Stimulated activated CD4-positive, alpha-beta T cell treated with anti-CD3 and anti-CD28 coated beads, Interleukin-4, amount 100 ng/mL, for 48 hours (primary cell): Measurements from ENCODE around the gene PRELID1.

Experiments
- DNase-seq, 2 donors: peaks; one replicate each; pipeline ENCODE4 v3.0.0-alpha.2; 2020; ENCODE audit warnings: low read depth in 2 of 2

Gene PRELID1

DNA sequence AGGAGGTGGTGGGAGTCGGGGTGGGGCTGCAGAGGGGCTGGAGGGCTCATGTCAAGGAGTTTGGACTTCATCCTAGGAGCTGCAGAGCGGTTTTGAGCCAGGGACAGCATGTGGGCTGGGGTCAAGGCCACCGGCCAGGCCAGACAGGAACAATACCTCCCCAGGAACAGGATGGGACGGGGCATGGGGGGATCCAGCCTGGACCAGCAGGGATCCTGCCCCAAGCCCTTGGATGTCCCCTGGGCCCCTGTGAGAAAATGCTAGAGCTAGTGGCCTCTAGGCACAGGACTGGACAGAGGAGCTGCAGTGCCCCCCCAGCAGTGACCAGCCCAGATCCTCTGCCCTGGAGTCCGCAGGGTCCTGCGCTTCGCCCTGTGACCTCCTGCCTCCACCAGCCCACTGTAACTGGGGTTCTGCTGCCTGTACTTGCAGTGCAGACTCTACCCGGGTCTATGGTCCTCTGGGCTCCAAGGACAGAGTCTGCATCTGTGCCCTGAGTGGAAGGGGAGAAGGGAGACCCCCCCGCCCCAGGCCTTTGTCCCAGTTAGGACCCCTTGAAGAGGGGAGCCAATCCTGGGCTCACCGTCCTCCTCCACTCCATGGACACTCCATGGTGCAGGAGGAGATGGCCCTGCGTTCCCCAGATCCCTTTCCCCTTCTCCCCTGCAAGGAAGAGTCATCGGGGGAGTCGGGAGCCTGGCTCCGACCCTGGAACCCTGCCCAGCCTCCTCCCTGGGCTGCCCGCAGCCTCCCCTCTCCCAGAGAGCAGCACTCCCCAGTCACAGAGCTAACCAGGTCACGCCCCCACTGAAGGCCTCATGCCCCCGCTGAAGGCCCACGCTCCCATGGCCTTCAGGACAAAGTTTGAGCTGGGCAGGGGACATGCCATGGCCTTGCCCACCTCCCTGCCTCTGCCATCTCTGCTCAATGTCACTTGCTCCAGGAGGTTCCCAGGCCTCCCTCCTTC, 11.1 kb downstream of the PRELID1 start:
- DNase-seq: no peak

DNA sequence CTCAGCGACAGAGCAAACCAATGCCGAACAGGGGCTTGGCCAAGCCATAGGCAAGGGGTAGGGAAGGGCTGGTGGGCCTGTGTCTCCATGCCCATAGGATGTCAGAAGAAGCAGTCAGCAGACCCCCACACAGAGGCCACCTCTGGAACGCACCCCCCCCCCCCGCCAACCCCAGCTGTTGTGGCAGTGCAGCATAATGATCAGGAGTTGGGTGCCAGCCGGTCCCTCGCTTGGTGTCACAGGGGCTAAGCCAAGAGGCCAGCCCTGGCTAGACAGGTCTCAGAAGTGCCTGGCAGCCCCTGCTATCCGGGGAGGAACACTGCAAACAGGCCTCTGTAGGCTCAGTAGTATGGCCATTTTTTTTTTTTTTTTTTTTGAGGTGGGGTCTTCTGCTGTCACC, 11.8 kb downstream of the PRELID1 start:
- DNase-seq: no peak

DNA sequence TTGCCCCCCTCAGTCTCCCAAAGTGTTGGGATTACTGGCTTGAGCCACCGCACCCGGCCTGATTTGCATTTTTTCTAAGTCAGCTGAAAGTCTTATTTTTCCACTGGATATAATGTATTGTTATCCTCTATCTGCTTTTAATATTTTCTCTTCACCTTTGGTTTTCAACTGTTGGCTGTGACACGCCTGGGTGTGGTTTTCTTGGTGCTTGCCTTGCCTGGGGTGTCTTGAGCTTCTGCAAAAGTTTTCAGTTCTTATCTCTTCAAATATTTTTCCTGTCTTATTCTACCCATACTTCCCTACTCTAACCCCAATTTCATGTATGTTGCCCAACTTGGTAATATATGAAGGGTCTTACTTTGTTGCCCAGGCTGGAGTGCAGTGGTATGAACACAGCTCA, 12.4 kb downstream of the PRELID1 start:
- DNase-seq: no peak

DNA sequence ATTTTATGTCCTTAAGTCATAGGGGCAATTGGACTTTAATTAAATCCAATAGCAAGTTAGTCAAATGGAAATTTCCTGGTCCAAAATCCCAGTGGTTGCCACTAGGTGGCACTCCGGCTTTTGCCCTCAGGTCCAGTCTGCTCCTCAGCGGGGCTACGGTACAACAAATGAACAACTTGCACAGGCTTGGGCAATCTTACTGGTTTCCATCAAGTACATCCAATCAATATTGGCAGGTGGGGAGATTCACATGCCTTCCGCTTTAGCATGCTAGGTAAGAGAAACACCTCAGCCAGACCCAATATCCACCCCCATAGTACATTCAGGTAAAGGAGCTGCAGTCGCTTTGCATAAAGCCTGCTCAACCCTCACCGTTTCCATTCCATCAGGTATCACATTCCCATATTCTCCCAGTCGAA, 14.4 kb downstream of the PRELID1 start:
- DNase-seq: peak; percentile 60 to 68

DNA sequence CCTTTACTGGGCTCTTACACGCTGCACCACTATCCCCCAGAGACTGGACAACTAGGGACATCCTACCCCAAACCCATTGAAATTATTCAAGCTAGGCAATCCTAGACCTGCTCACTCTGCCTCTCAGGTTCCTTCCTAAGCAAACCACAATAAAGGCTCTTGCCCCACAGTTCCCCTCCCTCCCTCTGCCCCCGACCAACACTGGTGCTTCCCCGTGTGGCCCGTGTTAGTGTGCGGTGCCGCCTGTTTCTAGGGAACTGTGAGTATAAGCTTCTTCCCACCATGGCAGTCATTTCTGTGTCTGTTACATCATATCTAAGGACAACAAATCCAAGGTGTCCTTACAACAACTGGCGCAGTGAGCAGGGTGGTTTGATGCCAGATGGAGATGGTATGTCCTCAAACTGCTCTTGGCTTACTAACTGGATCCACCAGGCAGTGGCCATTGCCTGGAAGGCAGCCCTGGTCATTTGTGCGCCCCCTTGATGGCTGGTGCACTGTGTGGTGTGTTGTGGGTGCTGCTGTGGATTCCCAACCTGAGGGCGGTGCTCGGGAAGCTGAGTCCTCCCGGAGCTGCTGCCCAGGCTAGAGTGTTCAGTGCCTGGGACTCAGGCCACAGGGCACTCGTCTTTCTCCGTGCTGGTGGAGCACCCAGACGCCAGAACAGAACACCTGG, 16.5 kb downstream of the PRELID1 start:
- no peak for DNase-seq

DNA sequence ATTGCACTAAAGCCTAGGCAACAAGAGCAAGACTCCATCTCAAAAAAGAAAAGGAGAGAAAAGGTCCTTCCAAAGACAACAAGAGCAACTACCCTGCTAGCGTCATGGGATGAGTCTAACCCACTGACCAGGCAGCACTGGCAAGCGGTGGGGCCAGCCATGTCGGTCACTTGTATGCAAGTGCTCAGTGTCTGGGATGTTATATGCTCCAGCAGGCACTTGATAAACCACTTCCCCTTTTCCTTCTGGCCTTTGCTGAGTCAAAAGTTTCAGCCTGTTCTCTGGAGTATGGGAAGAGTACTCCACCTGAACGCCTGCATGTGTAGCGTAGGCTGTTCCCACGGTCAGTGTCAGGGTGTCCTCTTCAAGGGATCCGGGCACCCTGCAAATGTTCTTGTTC, 17.3 kb downstream of the PRELID1 start:
- DNase-seq: no peak

DNA sequence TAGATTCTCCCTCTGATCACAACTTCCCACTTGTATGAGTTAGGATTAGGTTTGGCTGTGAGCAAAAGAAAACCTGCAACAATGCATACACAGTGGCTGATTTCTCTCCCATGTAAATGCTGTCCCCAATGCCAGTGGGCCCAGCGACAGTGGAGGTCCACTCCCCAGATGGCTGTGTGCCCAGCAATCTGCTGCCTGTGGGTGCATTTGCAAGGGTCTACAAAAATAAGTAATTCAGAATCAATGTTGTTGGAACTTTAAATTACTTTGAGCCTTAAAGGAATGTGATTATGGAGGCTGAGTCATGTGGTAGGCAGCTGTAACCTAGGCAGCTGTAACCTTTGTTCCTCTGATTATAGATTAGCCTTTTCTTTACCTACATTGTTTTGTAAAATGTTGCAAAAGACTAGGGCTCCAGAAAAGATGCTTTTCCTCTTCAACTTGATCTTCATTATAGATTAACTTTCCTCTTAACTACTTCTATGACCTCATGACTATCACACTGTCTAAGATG, 22.3 kb downstream of the PRELID1 start:
- no peak for DNase-seq

DNA sequence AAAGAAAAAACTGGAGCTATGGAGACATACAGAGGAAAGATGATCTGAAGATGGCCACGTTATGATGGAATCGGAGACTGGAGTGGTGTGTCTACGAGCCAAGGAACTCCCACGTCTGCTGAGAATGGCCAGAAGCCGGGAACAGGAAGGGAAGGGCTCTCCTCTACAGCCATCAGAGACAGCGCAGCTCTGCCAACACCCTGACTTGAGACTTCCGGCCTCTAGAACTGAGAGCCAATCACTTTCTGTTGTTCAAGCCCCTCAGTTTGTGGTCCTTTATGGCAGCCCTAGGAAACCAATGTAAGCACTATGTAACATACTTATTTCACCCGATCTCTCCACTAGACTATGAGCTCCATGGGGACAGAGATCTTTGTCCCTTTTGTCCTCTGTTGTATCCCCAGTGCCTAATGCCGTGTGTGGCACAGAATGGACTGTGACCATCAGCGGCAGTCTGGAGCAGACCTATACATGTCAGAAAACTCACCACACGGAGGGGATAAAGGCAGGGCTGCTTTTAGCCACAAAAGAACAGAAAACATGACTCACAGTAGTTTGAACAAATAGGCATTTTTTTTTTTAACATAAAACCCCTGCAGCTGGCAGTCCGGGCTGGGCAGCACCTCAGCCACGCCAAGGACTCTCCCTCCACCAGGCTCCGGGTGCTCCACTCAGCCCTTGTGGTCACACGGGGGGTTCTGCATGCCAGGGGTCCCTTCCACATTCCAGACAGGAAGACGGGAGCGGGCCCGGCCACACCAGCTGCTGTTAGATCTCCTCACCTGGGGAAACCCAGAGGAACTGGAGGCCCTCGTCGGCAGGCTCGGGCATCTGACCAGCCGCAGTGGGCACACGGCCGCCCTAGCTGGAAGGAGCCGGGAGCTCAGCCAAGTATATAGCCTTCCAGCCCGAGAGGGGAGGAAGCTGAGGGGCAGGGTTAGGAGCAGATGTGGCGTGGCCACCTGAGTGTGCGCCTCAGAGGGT, 24.2 kb downstream of the PRELID1 start:
- DNase-seq: no peak

DNA sequence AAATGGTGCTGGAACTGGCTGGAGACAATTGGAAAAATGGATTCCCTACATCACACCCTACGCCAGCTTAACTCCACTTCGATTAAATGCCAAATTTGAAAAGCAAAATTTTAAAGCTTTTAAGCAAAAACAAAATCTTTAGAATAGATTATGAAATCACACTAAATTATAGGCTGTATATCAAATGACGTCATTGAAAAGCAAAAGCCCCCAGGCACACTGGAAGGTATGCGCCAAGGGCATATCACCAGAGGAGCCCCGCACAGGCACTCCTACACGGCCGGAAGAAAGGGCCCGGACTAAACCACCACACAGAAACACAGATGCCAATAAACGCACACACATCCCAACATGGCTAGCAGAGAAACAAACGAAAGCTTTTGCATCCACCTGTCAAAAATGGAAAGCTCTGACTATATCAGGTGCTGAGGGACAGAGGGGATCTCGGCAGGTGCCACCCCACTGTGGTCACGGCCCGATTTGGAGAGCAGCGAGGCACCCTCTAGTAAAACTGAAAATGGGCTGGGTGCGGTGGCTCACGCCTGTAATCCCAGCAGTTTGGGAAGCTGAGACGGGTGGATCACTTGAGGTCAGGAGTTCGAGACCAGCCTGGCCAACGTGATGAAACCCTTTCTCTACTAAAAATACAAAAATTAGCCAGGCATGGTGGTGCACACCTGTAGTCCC, 25.1 kb downstream of the PRELID1 start:
- no peak for DNase-seq

DNA sequence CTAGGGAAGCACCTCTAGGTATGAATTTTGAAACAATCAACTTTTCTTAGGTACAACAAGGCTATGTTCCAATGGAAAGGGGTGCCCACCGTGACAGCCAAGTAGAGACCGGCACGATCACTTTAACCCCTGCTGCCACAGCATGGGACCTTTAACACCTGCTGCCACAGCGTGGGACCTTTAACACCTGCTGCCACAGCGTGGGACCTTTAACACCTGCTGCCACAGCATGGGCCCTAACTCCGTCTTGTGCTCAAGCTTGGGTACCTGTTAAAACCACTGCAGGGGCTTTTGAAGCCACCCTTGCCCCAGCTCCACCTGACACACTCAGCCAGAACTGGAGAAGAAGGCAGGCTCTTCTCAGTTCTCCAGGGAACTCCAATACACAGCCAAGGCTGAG, 26.3 kb downstream of the PRELID1 start:
- DNase-seq: no peak

DNA sequence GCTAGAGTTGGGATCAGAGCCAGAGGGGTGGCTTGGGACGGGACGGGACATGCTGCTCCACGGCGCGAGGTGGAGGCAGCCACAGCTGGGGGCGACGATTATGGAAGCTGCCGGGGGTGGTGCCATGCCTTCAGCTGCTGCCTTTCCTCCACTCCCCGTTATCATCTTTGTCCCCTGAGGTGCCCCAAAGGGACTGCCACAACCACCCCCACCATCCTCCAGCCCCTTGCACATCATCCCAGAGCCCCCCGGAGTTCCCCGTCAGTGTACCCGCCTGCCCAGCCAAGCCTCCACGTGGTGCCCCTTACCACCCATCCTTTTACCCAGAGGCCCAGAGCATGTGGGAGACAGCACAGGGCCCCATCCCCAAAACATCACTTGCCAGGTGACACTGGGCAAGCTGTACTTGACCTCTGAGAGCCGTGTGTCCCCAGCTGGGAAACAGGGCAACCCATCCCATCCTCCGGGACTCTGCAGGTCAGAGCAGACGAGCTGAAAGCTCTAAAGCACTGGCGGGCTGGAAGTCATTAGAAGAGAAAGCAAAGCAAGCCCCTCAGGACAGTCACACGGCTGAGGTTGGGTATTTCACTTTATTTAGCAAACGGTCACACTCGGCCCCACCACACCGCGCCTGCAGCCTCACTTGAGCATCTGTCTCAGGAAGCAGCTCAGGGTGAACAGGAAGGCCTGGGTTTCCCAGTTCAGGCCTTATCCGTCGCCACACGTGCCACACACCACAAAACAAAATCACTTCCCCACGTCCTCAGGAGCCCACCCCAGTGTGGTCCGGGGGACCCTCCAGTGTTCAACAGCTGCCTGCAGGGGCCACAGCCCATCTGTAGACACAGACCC, 27.6 kb downstream of the PRELID1 start:
- no peak for DNase-seq

DNA sequence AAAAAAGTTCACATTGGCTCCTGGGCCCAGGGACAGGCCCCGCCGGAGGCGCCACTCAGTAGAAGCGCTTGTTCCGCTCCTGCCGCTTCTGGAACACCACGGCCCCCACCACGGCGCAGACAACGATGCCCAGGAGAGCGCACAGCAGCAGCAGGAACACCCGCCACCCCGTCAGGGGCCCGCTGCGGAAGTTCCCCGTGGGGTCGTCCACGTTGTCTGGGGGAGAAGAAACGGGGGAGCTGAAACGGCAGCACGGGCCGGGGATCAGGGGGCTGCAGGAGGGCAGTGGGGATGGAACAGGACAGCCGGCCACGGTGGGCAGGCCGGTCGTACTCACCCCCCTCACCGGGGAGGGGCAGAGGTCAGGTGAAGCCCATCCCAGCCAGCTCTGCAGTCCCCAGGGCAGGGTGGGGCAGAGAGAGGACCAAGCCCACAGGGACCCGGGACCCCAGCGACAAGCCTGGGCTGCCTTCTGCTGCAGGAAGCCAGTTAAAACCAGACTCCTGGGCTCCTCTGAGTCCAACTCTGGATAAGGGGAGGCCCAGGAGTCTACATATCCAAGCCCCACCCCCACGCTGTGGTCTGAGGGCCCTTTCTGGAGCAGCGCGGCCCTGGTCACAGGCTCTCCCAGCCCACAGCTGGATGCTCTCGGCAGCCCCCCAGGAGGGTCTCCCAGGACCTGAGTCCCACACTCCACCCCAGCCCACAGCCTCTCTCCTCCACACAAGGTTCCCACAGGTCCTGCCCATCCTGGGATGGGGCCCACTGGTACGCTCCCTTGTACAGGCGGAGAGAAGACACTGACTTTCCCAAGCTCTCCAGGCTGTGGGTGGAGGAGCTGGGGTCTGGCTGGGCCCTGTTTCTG, 28.7 kb downstream of the PRELID1 start:
- no peak for DNase-seq

DNA sequence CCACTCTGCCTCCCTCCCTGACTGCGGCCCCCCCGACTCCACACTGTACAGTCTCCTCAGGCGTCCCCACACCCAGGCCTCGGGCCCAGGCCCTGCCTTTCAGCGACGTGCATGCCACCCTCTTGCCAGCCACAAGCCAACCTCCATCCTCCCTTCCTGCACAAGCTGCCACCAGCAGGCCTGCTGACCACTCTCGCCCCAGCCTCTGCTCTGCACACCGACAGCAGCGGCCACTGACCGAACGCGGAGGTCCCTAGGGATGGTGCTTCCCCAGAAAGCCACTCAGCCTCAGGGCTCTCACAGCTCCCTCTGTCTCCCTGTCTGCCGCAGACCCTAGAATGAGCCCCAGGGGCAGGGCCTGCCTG, 29.3 kb downstream of the PRELID1 start:
- no peak for DNase-seq

DNA sequence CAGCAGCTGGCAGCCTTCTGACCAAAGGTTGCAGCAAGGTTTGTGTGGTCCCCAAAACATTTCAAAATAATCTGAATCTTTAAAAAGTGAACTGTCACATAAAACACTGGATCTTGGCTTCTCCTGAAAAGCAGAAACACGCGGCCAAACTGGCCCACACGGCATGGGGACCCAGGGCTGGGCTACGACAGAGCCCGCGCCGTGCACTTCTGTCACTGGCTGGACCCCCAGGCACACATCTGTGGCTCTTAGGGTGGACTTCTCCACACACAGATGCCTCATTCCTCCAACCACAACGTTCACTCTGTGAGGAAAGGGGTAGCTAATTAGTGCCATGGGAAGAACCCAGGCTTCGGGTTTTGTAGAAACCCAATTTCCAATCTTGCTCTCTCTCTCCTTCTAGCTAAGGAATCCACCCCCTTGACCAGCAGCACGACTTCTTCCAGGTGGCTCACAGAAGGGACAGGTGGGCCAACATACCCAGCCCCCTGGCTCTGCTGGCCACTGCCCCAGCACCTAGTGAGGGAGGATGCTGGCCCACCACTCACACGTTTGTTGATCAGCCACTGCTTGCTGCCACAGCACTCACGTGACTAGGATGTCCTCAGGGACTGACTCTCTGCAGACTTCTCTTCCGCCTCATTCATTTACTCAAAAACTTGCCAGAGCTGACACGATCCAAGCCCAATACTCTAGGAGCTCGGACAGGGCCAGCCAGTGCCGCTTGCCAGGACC, 30.0 kb downstream of the PRELID1 start:
- DNase-seq: no peak

DNA sequence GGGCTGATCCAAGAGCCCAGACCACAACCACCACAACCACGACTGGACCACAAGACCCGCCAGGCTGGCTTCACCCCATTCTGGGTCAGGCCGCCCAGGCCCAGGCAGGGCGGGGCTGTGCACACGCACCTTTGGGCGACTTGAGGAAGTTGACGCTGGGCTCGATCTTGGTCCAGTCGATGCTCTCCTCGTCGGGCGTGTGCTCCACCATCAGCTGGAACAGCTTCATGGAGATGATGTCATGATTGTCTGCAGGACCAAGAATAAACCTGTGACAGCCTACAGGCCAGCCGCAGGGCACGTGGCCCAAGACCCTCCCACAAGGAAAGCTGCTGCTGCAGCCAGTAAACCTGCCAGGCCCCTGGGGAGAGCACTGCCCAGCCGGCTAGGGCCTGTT, 30.6 kb downstream of the PRELID1 start:
- DNase-seq: no peak

DNA sequence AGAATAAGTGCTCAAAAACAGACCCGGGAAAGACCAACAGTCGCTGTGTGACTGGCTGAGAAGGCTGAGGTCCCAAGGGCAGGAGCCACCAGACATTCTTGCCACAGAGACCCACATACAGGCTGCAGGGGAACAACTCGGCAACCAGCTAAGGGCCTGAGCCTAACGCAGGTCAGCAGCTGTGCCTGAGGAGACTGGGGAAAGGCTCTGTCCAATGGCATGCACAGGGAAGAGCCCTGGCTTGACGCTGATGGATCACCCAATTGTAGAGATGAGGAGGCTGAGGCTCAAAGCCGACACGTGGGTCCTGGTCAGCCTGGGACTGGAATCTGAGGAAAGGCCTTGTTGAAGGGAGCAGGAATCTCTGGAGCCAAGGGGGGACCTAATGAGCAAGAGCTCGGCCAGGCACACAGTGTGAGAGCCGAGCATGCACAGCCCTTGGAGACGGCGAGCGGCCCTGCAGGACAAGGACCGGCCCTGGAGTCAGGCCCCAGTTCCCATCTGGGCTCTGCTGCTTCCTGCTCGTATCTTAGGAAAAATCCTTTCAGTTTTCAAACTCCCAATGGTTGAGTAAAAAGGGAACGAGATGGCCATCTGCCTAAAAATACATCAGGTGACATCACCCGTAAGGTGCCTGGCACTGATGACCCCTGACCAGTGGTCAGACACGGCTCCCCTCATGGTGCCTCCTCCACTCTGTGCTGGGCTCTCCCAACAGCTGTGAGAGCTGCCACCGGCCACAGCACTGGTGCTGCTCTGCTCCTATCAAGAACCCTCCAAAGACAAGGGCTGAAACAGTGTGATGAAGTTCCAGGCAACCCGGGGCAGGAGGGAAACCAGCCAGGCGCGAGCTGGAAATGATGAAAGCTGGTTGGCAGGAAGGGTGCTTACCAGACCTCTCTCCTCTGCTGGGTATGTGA, 31.4 kb downstream of the PRELID1 start:
- no peak for DNase-seq

DNA sequence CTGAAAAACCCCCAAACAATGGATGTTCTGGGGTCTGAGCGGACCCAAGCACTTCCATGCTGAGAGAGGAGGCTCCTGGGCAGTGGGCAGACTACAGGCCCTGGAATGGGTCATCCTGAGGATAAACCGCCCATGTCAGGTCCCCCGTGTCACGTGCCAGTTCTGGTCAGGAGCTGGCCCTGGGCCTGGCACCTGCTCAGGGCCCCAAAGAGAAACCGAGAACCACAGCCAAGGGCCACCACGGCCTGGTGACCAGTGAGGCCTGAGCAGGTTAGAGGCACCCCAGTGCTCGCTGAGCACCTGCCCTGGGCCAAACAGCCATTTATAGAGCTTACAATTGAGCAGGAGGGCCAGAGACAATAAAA, 32.1 kb downstream of the PRELID1 start:
- DNase-seq: no peak

DNA sequence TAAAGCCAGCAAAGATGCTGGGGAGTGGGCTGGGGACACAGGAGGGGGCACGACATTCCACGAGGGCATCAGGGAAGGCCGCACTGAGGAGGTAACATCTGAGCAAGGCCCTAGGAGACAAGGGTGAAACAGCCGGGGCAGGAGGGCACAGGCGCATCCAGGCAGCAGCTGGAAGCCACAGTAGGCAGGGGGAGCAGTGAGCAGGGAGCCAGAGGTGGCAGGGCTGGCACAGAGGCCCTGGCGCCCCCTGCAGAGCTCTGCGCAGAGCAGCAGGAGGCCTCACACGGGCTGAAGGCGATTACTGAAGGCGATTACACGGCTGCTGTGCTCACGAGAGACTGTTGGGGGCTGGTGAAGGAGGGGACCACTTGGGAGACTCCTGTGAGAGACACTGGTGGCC, 32.5 kb downstream of the PRELID1 start:
- peak; percentile 30 to 32 for DNase-seq
